Amygdala (tissue), 56 donors: Measurements from ENCODE around the gene CELSR1.
"Not testable (repeated sequence)": the region's sequence is repeated elsewhere in the genome, so short reads cannot be mapped to it uniquely, and the experiment has no call there.

Experiments used
- DNase-seq, 56 donors: peaks; one replicate each; lab custom pipeline; 2025; lab: John Stamatoyannopoulos, UW

CELSR1 gene

DNA sequence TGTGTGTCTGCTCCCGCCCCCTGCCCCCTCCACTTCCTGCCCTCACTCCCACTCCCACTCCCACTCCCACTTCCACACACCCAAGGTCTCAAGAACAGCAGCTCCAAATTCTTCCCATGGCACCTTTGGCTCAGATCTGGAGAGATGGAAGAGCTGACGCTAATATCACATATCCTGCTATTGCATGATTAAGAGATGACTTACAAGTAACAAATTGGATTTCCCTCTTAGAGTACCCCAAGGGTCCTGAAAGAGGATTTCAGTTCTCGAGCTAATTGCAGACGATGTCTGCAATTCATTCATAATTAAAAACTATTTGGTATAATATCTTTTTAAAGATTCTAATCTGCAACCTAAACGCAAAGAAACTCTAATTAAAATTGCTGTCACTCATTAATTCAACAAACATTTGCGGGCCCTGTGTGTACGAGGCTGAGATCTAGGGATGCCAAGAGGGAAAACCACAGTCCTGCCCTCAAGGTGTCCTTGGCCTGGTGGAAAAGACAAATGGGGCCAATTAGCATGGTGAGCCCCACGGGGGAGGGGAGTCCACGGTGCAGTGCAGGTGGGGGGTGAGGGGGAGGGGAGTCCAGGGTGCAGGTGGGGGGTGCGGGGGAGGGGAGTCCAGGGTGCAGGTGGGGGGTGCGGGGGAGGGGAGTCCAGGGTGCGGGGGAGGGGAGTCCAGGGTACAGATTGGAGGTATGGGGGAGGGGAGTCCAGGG lies 50.3 kb downstream of the CELSR1 start:
- no peak for DNase-seq

DNA sequence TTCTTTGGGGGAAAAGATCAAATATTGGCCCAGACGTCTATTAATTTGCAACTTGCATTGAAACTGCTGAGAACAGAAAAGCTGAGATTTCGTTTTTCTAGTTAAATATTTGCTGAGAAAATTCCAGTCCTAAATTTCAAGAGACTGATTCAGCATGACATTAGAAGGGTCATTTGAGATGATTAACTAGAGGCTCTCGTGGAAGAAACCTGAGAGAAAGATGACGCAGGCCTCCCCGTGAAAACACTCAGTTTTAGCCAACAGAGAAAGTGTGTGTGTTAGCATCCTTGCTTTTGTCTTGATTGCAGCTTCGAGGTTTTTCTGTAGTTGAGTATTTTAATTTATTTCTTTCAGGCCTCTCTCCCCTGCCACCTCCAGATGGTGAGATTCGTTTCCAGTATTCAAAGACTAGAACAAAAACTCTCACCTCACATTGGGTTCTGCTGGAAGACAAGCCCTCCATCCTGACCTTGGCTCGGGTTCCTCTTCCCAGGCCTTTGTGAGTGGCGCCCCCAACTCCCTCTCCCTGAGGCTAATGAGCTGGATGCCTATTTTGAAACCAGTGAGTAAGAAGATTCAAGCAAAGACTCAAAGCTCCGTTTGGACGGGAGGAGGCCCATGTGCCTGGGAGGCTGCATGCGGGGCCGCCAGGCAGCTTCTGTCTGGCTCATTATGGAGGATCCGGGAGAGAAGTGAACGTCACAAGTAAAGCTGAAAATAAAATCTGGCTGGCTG lies 52.4 kb downstream of the CELSR1 start:
- DNase-seq, result peak in 2 of 56 donors; percentile 4 to 5

DNA sequence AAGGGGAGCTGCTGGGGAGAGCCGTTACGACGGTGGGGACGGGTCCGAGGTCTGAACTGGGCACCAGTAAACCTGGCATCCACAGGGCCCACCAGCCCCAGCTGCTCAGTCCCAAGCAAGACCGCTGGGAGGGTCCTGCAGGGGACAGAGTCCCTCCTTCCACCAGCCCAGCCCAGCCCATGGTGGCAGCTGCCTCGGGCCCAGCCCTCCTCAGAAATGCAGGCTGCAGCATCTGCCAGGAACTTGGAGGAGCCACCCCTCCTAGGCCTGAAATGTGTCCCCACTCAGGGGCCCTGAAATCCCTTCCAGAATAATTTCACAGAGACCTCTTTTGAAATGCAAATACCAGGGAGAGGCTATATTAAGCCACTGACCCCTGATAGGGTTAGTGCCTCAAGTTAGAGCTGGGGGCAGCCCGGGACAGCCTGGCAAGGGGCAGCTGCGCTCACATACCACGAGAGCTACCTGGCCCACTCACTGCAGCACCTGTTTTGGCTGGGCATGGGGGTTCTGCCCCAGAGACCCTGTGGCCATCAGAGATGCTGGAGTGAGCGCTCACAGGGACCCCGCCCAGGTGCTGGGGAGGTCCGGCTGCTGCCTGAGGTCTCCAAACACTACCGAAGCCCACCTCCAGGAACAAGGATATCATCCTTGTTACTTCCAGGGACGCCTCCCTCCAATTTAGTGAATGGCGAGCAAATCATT lies 53.1 kb downstream of the CELSR1 start:
- DNase-seq, result no peak

DNA sequence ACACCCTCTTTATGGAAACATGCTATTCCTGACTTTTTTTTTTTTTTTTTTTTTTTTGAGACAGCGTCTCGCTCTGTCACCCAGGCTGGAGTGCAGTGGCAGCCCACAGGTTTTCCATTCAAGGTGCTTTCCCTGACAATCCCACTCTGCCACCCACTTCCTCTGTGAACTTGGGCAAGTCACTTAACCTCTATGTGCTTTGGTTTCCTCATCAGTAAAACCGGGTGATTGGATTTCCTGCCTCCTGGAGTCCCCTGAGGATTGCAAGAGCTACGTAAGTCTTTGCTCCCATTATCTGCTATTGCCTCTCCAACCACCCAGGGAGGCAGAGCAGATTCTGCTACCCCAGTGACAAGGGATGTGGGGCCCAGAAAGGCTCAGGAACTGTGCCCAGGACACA lies 54.1 kb downstream of the CELSR1 start:
- DNase-seq, result no peak

DNA sequence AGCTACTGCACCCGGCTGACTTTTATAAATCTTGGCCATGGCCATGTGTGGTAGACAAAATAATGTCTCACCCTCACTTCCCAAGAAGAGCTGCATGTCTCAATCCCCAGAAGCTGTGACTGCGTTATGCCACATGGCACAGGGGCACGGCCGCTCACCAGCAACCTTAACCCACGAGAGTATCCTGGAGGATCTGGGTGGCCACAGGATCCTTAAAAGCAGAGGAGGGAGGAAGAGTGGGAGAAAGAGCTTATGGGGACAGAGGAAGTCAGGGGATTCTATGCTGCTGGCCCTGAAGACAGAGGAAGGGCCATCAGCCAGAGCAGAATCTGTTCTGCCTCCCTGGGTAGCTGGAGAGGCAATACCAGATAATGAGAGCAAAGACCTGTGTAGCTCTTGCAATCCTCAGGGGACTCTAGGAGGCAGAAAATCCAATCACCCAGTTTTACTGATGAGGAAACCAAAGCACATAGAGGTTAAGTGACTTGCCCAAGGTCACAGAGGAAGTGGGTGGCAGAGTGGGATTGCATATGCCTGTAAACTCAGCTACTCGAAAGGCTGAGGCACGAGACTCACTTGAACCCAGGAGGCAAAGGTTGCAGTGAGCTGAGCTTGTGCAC lies 55.3 kb downstream of the CELSR1 start:
- DNase-seq, result no peak

DNA sequence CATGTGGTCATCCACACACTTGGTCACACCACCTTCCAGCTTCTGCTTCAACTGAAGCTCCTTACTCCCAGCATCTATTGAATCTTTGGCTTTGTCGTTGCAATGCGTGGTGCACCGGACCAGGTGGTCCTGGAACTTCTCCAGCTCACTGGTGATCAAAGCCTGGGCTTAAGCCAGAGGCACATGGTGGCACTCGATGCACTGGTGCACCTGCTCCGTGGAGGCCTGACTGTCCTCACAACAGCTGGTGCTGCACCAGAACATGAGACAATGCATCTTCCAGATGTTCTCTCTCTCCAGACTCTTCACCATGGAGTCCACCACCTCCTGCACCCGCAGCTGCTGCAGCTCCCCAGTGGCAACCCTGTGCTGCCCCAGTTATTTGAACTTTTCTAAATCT lies 56.0 kb downstream of the CELSR1 start:
- DNase-seq, result no peak

DNA sequence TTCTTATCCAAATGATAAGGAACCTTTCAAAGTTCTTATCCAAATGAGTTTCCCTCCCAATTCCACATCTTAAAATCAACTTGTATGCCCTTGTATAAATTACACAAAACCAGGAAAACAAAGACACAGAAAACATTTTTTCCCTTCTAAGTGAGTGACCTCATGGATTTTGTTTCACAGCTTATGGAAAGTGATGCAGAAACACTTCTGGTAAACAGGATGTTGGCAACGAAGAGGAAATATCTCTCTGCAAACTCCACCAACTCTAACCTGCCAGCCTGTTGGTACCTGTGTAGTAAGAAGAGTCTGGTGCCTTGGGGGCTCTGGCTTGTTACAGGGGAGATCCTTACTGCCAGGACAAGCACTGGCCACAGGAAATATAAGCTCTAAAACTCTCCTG lies 57.0 kb downstream of the CELSR1 start:
- no peak for DNase-seq

DNA sequence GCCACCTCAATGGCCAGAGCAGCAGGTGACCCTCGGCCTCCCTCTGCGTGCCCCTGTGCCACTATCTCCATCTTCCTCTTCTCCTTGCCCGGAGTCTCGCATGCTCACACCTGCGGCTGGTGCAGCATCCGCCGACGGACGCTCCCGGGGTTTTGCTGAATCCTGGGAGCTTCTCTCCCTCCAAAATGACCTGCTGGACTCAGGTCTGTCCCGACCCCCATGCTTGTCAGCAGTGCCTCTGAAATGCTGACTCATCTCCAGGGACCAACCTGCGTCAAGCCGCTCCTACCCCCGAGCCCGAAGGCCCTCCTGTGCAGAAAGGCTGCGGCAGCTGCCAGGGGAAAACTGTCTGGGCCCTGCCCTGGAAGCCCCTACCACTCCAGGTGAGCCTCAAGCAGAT lies 58.4 kb downstream of the CELSR1 start:
- no peak for DNase-seq

DNA sequence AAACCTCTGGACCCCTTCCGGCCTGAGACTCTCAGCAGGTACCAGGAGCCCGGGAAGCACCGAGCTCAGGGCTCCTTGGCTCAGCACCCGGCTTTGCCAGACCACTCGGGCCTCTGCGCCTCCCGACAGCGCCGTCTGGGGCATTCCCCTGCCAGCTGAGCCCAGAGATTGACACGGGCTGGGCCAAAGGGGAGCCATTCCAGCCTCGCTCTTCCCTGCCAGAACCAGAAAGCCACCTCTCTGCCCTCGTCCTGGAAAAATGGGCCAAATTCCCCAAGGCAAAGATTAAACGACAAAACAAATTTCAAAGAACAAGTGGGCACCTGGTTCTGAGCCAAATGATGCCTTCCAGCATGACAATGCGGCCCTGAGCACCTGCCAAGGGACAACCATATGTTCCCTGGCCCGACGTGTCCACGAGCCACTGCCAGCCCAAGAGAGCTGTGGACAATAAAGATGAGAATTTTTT lies 59.3 kb downstream of the CELSR1 start:
- DNase-seq, result no peak

DNA sequence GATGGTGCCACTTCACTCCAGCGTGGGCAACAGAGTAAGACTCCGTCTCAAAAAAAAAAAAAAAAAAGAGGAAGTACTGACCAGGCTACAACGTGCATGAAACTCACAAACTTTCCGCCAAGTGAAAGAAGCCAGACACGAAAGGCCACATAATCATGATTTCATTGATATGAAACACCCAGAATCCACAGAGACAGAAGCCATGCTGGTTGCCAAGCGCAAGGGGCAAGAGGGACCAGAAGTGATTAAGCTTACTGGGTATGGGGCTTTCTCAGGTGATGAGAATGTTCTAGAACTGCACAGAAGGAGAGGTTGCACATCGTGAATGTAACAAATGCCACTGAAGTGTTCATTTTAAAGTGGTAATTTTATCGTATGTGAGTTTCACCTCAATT lies 60.9 kb downstream of the CELSR1 start:
- no peak for DNase-seq

DNA sequence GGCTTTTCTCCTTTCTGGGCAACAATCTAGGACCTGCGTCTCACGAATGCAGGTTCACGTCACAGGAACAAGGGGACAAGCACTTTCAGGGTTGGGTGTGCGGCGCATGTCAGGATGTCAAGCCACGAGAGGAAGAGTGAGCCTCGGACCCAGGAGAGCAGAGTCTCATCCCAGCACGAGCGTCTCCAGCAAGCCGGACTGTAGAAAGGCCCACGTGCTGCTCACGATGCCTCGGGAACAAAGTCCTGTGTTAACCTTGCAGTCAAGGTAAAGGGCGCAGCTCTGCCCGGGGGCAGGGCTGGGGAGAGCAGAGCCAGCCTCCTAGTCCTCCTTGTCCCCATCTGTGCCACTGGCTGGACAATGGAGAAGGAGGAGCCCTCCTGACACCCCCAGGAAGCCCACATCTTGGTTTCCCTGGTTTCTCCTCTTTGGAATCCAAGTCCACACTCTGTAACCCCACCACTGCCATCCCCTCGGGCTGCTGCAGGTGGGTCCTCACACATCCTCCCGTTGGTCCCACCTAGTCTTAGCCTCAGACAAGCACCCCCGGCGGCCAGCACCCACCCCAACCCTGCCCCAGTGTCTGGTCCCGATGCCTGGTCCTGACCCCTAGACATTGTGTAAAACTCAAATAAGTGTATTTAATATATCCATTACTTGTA lies 63.4 kb downstream of the CELSR1 start:
- DNase-seq, result no peak

DNA sequence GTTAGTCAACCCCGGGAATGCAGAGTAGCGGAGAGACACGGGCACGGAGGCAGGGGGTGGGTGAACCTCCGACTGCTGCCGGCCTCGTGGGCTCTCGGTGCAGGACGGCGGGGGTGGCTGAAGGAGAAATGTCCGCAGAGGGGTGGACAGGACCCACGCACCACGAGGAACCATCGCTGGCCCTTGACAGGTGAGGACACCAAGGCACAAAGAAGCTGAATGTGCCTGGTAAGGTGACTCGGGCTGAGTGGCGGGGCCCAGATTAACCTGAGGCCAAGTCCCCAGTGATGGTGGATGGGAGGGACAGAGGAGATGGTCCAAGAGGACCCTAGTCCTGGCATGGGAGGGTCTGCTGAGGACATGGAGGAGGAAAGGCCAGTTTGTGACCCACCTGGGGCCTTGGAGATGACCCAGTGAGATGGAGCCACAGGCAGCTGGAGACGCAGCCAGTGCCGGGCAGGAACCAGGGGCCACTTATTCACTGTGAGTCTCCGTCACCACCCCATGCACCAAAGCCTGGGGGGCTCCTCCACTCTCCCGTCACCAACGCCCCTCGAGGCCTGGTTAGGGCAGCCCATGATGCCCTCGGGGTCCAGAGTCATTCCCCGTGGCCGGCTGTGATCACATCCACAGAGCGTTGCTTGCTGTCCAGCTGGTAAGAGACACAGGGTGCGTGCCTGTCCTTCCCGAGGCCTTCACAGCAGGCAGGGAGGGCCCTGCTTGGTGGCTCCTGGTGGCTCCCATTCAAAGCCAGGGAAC lies 64.2 kb downstream of the CELSR1 start:
- DNase-seq, result no peak

DNA sequence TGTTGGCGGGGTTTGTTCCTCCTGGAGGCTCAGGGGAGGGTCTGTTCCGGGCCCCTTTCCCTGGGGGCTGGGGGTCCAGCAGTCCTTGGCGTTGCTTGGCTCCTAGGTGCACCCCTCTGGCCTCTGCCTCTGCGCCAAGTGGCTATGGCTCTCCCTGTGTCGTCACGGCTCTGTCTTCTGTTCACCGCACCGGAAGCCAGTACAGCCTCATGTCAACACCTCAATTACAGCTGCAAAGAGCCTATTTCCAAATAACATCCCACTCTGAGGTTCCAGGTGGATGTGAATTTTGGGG lies 64.8 kb downstream of the CELSR1 start:
- DNase-seq, result no peak

DNA sequence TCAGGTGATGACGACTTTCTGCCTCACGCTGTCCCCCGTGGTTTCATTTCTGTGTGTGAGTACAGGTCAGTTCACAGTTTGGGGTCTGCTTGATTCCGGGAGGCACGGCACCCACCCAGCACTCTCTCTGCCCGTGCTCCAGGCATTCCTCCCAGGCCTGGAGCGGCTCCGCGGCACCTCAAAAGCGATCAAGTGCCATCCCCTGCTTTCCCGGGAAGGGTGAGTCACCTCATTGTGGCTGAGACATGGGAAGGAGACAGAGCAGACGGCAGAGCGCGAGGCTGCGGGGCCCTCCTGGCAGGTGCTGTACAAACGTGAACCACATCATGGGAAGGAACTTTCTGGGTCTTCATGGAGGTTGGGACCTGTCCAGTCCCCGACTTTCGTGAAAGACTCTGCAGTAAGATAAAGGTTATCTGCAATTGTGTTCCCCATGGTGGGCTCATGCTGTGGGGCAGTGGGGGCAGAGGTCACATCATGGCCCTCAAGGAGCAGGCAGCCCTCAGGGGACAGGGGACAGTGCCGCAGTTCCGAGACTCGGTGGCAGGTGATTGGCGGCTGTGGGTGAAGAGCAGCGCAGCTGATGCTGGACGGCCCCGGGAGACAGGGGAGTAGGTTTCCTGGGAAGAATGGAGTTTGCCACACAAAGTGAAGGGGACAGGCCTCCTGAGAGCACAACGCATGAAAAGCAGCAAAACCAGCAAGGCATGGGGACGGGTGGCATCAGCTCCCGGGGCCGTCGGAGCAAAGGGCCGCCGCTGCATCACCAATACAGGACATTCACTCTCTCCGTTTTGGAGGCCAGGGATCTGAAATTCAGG lies 65.3 kb downstream of the CELSR1 start:
- no peak for DNase-seq

DNA sequence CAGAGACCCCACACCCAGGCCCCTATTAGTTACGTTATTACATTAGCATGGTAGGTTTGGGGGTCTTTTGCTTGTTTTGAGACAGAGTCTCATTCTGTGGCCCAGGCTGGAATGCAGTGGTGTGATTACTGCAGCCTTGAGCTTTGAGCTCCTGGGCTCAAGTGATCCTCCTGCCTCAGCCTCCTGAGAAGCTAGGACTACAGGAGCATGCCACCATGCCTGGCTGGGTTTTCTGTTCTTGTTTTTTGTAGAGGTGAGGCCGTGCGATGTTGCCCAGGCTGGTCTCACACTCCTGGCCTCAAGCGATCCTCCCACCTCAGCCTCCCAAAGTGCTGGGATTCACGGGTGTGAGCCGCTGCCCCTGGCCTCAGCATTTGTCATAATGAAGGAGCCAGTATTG lies 66.1 kb downstream of the CELSR1 start:
- DNase-seq, result not testable (repeated sequence)

DNA sequence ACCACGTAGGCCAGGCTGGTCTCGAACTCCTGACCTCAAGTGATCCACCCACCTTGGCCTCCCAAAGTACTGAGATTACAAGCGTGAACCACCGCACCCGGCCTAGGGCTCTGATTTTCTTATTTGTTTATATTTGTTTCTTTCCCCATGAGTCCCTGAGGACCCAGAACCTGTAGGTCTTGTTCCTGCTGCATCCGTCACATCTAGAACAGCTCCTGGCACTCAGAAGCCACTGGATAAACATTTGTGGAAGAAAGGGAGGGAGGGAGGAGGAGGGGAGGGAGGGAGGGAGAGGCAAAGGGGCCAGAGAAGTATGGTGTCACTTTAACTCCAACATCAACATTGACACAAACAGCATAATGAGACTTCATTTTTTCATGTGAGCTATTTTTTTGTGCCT lies 67.7 kb downstream of the CELSR1 start:
- DNase-seq, result peak in 1 of 56 donors; percentile 16

DNA sequence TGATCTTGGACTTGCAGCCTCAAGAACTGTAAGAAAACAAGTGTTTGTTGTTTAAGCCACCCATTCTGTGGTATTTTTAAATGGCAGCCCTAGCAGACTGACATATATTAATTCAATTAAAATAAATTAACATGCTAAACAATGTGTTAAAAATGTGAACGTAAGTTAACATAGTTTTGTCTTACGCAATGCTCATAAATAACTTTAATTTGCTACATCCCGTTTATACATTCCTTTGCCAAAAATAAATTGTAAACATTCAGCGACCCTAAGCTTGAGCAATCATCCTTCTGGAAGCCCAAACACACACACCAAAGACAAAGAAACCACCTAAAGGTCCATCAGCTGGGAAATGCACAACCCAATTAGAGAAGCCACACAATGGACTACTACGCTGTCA lies 70.4 kb downstream of the CELSR1 start:
- DNase-seq, result no peak

DNA sequence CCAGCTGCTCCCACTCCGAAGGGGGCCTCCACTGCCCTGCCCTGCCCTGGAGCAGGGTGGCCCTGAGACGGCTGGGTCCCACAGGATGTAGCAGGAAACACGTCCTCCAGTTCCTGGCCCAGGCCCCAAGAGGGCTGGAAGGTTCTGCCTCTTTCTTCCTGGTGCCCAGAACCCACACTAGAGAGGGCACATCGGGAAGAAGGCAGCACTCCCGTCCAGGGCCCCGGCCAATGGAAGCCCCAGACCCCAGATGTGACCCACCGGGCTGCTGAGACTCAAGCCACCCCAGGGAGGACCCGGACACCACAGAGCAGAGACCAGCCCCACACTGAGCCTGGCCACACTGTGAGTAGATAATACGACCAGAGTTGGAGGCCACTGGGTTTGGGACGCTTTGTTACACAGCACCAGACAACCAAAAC lies 71.2 kb downstream of the CELSR1 start:
- no peak for DNase-seq

DNA sequence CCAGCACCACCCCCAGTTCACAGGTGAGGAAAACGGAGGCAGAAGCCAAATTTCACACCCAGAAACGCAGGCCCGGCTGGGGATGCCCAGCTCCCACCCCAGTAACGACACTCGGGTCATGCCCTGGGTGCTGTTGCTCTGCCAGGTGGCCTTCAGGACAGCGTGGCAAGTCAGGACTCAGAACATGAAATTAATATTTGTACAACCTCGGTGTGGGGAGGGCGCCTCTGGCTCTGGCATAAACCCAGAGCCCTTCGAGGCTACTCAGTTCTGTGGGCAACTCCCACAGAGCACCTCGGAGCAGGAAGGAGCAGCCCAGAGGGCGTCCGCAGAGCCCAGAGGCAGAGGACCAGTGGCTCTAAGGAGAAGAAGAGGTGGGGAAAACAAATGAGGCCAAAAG lies 71.6 kb downstream of the CELSR1 start:
- DNase-seq, result no peak
